Measurements from ENCODE around the gene CLSTN3. TPM values are rescaled to one million over a fixed set of nuclear protein-coding genes. Genes with fewer than 3 reads are reported as not detected.

Gene CLSTN3
- total and polyA plus RNA-seq, 9 of the 15 experiments (the other 6 are each of a cell fraction or from before 2014, with no cell fraction given): 0.08 to 23.2 (median 11.0) TPM

- Histone ChIP-seq H3K79me2 (ENCODE audit: control insufficient read depth, insufficient read depth, low read length) (no peaks in the 10 kb centered on the region), H4K20me1 (replicated peaks; ENCODE audit: control insufficient read depth, insufficient read depth, low read length) (no peaks in the 10 kb centered on the region), H3K9me1 (ENCODE audit: control insufficient read depth, insufficient read depth, low read length) (no peaks in the 10 kb centered on the region), H3K4me1 (replicated peaks in 1 of 2; ENCODE audit: control insufficient read depth in 2 of 2, insufficient read depth in 2 of 2, low read length in 2 of 2) (peaks cover 7 to 10% of the 10 kb centered on the region in 2 experiments; a peak in 3 of 5 replicates), H3K27ac (ENCODE audit: extremely low read depth, low read depth, low read length) (no peak overlapping the region), H3K4me3 (no peak overlapping the region), H3K4me2 (ENCODE audit: insufficient read depth, low read length) (no peak overlapping the region), H3K9me3 (replicated peaks; ENCODE audit: control insufficient read depth, insufficient read depth, low read depth, low read length) (no peaks in the 10 kb centered on the region), H3K9ac (ENCODE audit: insufficient read depth in 1 of 2, low read depth in 2 of 2, low read length in 2 of 2) (no peak overlapping the region), H3K27me3 (ENCODE audit: control insufficient read depth in 2 of 2, insufficient read depth in 2 of 2, low read length in 2 of 2) (no peaks in the 10 kb centered on the region), H2AFZ (ENCODE audit: low read depth, low read length) (no peak overlapping the region), H3K36me3 (ENCODE audit: control insufficient read depth, insufficient read depth, low read length) (peaks cover 32% of the 10 kb centered on the region; the same call in 2 of the 3 replicates)
- 68% methylated on average over 2 of the region's 7 CpGs for WGBS (ENCODE audit: insufficient coverage, low coverage, missing lambda C conversion rate)
- DNase-seq (ENCODE audit: extremely low read depth in 1 of 4, low spot score in 3 of 4): no peak
- intact Hi-C loops (cut with micrococcal nuclease): no loop called here
- POLR2A ChIA-PET: interaction anchor here (0.9 to 1.3 kb wide), 2 partner anchors 13 to 16 kb away, joined by 3 read pairs; no protein-coding TSS in a partner anchor
- no peak for FAIRE-seq
- CTCF ChIA-PET (ENCODE audit: low intra/inter-chr PET ratio): no interaction called here
- in situ Hi-C loops (cut with MboI): no loop called here
- no peak for ATAC-seq
- BruUV-seq (replicated peaks): no TSS peak
- TF ChIP-seq POLR2A (conservative IDR thresholded peaks at IDR 0.05): no peak
- no peak for TF ChIP-seq TEAD1 (CRISPR knock-in tag; IDR thresholded peaks at IDR 0.05)
- TF ChIP-seq MTA2 (IDR thresholded peaks at IDR 0.05; ENCODE audit: low read depth): no peak
- TF ChIP-seq ZNF644 (tag; IDR thresholded peaks at IDR 0.05; ENCODE audit: low read depth): no peak
- TF ChIP-seq FIP1L1 (IDR thresholded peaks at IDR 0.05; ENCODE audit: low read depth, low read length, poor library complexity, severe bottlenecking): no peak
- TF ChIP-seq CEBPG (CRISPR knock-in tag; IDR thresholded peaks at IDR 0.05): no peak
- TF ChIP-seq CEBPG (tag; conservative IDR thresholded peaks at IDR 0.05 in 1 of 2, IDR thresholded peaks at IDR 0.05 in 1 of 2): no peak
- TF ChIP-seq, protein P1, sequence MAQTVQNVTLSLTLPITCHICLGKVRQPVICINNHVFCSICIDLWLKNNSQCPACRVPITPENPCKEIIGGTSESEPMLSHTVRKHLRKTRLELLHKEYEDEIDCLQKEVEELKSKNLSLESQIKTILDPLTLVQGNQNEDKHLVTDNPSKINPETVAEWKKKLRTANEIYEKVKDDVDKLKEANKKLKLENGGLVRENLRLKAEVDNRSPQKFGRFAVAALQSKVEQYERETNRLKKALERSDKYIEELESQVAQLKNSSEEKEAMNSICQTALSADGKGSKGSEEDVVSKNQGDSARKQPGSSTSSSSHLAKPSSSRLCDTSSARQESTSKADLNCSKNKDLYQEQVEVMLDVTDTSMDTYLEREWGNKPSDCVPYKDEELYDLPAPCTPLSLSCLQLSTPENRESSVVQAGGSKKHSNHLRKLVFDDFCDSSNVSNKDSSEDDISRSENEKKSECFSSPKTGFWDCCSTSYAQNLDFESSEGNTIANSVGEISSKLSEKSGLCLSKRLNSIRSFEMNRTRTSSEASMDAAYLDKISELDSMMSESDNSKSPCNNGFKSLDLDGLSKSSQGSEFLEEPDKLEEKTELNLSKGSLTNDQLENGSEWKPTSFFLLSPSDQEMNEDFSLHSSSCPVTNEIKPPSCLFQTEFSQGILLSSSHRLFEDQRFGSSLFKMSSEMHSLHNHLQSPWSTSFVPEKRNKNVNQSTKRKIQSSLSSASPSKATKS (CRISPR knock-in tag; IDR thresholded peaks at IDR 0.05): no peak
- no peak for TF ChIP-seq HMG20B (CRISPR knock-in tag; IDR thresholded peaks at IDR 0.05)
- no peak for TF ChIP-seq COPS2 (conservative IDR thresholded peaks at IDR 0.05)
- no peak for TF ChIP-seq GATAD2B (IDR thresholded peaks at IDR 0.05; ENCODE audit: borderline replicate concordance)
- TF ChIP-seq ZBTB12 (CRISPR knock-in tag; IDR thresholded peaks at IDR 0.05): no peak
- no peak for TF ChIP-seq NFIC (IDR thresholded peaks at IDR 0.05)
- no peak for TF ChIP-seq TAF15 (IDR thresholded peaks at IDR 0.05; ENCODE audit: low read depth, low read length)
- TF ChIP-seq ZNF696 (CRISPR knock-in tag; conservative IDR thresholded peaks at IDR 0.05): no peak
Measured at GRCh38 chr12:7146228-7146627, 16.1 kb downstream of the CLSTN3 start.

All from K562 (cell line).